PC-3 (cell line): ENCODE results near the gene FH.

Experiments used
- CTCF ChIP-seq: fragments of 300-600 bp; sonication (generic); conservative IDR thresholded peaks from 2 replicates; pipeline ENCODE4 v1.5.1; 2017; ENCODE audit warnings: antibody characterized with exemption, low read depth, mild to moderate bottlenecking, low read length
- EZH2 ChIP-seq: fragments of 300-600 bp; sonication (generic); IDR thresholded peaks from one replicate; pipeline ENCODE4 v1.6.1; 2017; ENCODE audit warnings: antibody characterized with exemption, mild to moderate bottlenecking, low read length; ENCODE audit not compliant: unreplicated experiment
- EZH2phosphoT487 ChIP-seq: fragments of 300-600 bp; sonication (generic); IDR thresholded peaks from 2 replicates; pipeline ENCODE4 v1.6.1; 2018; ENCODE audit warnings: mild to moderate bottlenecking, antibody characterized with exemption, low read length, borderline replicate concordance

GRCh38 chr1:241533326-241534115, 14.0 kb upstream of the FH start:
- no peak for TF ChIP-seq CTCF
- TF ChIP-seq EZH2phosphoT487, result no peak
- TF ChIP-seq EZH2, result no peak
